Left ventricle myocardium inferior (tissue), 1 donor: ENCODE results near the gene XPNPEP2. TPM values are rescaled to one million over a fixed set of nuclear protein-coding genes. Genes with fewer than 3 reads are reported as not detected.

Experiments
- DNase-seq: peaks from one replicate; pipeline ENCODE4 v3.0.0-alpha.2; 2020
- H3K27ac ChIP-seq: fragments of 200-600 bp; replicated peaks from 2 replicates; pipeline ENCODE4 v1.8.0; 2021
- H3K27me3 ChIP-seq: fragments of 200-600 bp; 2 replicates; pipeline ENCODE4 v1.8.0; 2021; ENCODE audit warnings: low read depth
- H3K36me3 ChIP-seq: fragments of 200-600 bp; 2 replicates; pipeline ENCODE4 v1.8.0; 2021
- H3K4me1 ChIP-seq: fragments of 200-600 bp; 2 replicates; pipeline ENCODE4 v1.8.0; 2021
- H3K4me3 ChIP-seq: fragments of 200-600 bp; 2 replicates; pipeline ENCODE4 v1.8.0; 2021; ENCODE audit warnings: mild to moderate bottlenecking, moderate library complexity
- H3K9me3 ChIP-seq: fragments of 200-600 bp; replicated peaks from 2 replicates; pipeline ENCODE4 v1.8.0; 2021
- CTCF ChIP-seq: fragments of 200-600 bp; IDR thresholded peaks from 2 replicates; pipeline ENCODE4 v1.8.0; 2021; ENCODE audit warnings: antibody characterized with exemption, mild to moderate bottlenecking, borderline replicate concordance
- intact Hi-C: fragments of 100-400 bp; cut with micrococcal nuclease; formaldehyde crosslinking; loops from one replicate; pipeline ENCODE4 v1.11.0; 2022
- long read RNA-seq: library from polyadenylated mRNA; unstranded; transcript quantifications from one replicate; pipeline ENCODE4 v2.0.0, GENCODE V29; 2021
- total RNA-seq: library from RNA; stranded (reverse); fragmentation: NEBNext Ultra II Directional; extraction: Animal tissue kit (Norgen Biotek cat#: 25700); gene quantifications from one replicate; pipeline ENCODE4 v1.2.1, GENCODE V29; 2021
- donor health status: DM: no; HTN: yes; CAD: no; lungs with severe emphysema.

XPNPEP2 gene
- total RNA-seq: 1.3 TPM
- long read RNA-seq, partial matches to known transcripts: 0 of 2 reads
- long read RNA-seq, other reads (novel, unspliced or antisense): 0 of 2 reads

DNA sequence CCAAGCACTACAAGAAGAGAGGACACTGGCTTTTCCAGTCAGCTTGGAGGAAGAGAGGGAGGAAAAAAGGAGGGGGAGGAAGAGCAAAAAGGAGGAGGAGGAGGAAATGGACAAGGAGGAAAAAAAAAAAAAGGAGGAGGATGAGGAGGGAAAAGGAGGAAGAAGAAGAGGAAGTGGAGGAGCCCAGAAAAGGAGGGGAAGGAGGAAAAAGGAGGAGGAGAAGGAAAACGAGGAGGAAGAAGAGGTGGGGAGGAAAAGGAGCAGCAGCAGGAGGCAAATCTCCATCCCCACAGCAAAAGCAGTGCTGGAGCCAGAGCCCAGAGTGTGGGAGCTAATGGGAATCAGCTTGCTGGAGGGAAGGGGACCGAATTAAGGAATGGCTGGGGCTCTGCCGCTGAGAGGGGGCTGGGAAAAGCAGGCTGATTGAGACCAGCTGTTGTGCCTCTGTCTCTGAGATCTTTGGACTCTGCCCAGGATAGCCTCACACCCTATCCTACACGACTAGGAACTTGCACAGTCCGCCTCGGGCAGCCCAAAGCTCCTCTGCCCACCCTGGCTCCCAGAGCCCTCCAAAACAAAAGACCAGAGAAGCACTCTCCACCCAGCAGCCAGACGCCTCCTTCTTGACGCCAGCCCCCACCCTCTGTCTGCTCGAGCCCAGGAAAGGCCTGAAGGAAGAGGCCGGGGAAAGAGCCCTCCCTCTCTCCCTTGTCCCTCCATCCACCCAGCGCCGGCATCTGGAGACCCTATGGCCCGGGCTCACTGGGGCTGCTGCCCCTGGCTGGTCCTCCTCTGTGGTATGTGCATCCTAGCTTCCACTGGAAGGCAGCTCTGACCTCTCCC, at the start of gene XPNPEP2:
Gene XPNPEP2, plus strand, starts transcription at position 514 of the 843 bp plus-strand sequence. Its CDS starts 235 bp downstream, at position 749.
- intact Hi-C loops: no loop called here
- TF ChIP-seq CTCF: no peak
- Histone ChIP-seq H3K4me1 (no peaks in the 10 kb centered on the region), H3K9me3 (no peaks in the 10 kb centered on the region), H3K27me3 (no peaks in the 10 kb centered on the region), H3K4me3 (peak within 1 kb of the TSS; percentile 9), H3K27ac (peak within 1 kb of the TSS; percentile 52), H3K36me3 (no peaks in the 10 kb centered on the region)
- DNase-seq: peak; percentile 31

DNA sequence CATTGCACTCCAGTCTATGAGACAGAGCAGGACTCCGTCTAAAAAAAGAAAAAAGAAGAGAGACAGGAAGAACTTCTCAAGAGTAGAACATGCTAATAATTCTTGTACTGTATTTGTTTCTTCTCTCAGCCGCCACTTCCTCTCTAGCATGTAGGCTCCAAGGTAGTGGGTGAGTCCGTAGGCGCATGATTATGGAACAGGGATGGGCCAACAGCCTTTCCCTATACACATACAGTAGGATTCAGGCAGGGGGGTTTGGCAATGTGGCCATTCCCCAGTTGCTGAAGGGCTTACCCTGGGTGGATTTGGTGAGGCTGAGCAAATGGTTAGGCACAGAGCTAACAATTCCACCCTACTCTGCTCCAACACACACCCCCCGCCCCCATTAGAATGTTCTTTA, 49.0 kb upstream of the XPNPEP2 start:
- no peaks in the 10 kb centered on the region for H3K36me3 ChIP-seq
- intact Hi-C loops: no loop called here
- no peak for DNase-seq
- TF ChIP-seq CTCF: no peak
- peaks cover 21% of the 10 kb centered on the region for H3K4me1 ChIP-seq
- no peaks in the 10 kb centered on the region for H3K9me3 ChIP-seq
- no peaks in the 10 kb centered on the region for H3K27me3 ChIP-seq
- no peak overlapping the region for H3K4me3 ChIP-seq
- peak overlapping the region; percentile 33 for H3K27ac ChIP-seq

DNA sequence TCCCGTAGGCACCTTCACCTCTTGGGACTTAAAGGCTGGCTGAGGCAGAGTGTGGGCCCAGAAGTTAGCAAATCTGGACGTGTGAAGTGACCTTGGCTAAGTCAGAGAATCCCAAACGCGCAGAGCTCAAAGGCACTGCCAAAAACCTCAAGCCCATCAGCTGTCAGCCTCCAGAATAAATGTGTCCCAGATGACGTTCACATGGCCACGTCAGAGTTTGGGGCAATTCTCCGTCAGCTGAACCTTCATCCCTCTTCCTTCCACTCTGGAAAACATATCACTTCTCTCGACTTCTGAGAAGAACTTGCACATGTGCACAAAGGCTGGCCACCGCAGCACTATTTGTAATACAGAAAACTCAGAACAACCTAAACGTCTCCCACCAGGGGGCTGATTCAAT, 48.3 kb upstream of the XPNPEP2 start:
- no peaks in the 10 kb centered on the region for H3K36me3 ChIP-seq
- DNase-seq: peak; percentile 21
- intact Hi-C loops: no loop called here
- peak overlapping the region; percentile 33 for H3K27ac ChIP-seq
- H3K9me3 ChIP-seq: no peaks in the 10 kb centered on the region
- peaks cover 21% of the 10 kb centered on the region for H3K4me1 ChIP-seq
- no peaks in the 10 kb centered on the region for H3K27me3 ChIP-seq
- TF ChIP-seq CTCF: no peak
- H3K4me3 ChIP-seq: no peak overlapping the region

DNA sequence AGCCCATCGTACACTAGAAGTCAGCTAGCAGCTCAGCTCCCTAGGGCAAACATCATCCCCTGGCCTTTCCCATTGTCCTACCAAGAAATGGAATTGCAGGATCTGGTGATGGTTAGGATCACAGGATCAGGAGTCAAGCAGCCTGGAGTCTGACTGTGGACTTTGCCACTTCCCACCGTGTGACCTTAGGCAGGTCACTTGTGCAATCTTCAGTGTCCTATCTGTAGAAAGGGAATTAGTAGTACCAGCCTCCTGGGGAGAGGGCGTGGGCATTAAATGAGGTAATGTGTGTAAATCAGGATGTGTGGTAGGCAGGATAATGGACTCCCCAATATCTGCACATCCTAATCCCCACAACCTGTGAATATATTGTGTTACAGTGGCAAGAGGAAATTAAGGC, 45.4 kb upstream of the XPNPEP2 start:
- Histone ChIP-seq H3K4me1 (peaks cover 13% of the 10 kb centered on the region), H3K27me3 (no peaks in the 10 kb centered on the region), H3K4me3 (no peak overlapping the region), H3K36me3 (no peaks in the 10 kb centered on the region), H3K27ac (no peak overlapping the region), H3K9me3 (no peaks in the 10 kb centered on the region)
- no peak for TF ChIP-seq CTCF
- no peak for DNase-seq
- intact Hi-C loops: no loop called here

GRCh38 chrX:129694805-129695204, 44.0 kb upstream of the XPNPEP2 start:
- Histone ChIP-seq H3K36me3 (no peaks in the 10 kb centered on the region), H3K27ac (no peak overlapping the region), H3K9me3 (no peaks in the 10 kb centered on the region), H3K27me3 (no peaks in the 10 kb centered on the region), H3K4me3 (no peak overlapping the region), H3K4me1 (peaks cover 10% of the 10 kb centered on the region)
- intact Hi-C loops: no loop called here
- no peak for DNase-seq
- TF ChIP-seq CTCF: no peak
